GOT3 (cell line): ENCODE measurements around the gene PPP2R2C.

ENCODE experiments used
- DNase-seq: peaks from one replicate; lab custom pipeline; 2025; ENCODE audit warnings: mixed read lengths; lab: John Stamatoyannopoulos, UW

The PPP2R2C gene

GRCh38 chr4:6469144-6469543 is 3.3 kb downstream of the PPP2R2C start:
- no peak for DNase-seq

DNA sequence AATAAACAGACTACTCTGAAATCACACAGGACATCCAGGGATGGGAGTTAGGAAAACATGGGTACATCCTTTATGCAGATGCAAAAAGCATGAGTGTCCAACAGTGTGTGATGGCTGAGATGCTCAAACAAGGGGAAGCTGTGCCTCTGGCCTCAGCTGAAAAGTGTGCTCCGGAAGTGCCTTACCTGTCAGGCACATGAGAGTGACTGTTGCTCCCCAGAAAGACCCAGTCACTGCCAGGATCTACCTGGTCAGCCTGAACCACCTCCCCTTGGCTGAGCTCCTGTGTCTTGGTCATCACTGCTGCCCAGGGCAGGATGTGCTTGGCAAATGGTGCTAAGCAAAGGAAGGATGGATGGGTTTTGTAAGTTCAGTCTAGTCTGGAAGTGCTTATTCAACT is 4.0 kb downstream of the PPP2R2C start:
- DNase-seq: no peak

- no peak for DNase-seq
Observed at GRCh38 chr4:6467600-6467999, 4.8 kb downstream of the PPP2R2C start.

DNA sequence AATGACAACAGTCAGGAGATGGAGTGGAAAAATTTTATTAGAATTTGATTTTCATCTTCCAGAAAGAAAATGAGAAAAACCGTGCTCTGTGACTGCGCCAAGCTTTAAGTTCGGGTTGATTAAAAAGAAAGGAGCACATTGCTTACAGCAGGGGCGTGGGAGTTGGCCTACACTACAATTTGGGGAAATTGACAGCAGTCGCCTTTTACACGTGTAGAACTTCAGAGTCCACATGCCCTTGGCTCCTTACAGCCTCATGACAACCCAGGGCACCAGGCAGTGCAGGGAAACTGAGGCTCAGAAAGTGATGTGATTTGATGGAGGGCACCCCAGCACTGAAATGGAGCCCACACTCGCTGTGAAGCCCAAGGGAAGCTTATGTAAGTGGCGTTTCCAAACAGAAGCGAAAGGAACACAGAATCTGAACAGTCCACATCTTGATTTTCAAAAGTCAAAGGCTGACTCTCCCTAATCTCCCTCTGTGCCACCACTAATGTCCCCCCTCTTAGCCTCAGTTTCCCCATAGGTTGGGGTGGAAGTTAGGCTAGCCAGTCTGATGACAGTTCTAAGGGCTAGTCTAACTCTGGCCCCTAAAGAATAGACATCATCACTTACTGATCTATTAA is 5.5 kb downstream of the PPP2R2C start:
- no peak for DNase-seq

GRCh38 chr4:6465955-6466354 is 6.5 kb downstream of the PPP2R2C start:
- DNase-seq: no peak

- no peak for DNase-seq
Observed at GRCh38 chr4:6464842-6465588, 7.4 kb downstream of the PPP2R2C start.

- DNase-seq: no peak
Observed at GRCh38 chr4:6463311-6464289, 8.8 kb downstream of the PPP2R2C start.

- DNase-seq: no peak
Observed at GRCh38 chr4:6461301-6462165, 10.9 kb downstream of the PPP2R2C start.

DNA sequence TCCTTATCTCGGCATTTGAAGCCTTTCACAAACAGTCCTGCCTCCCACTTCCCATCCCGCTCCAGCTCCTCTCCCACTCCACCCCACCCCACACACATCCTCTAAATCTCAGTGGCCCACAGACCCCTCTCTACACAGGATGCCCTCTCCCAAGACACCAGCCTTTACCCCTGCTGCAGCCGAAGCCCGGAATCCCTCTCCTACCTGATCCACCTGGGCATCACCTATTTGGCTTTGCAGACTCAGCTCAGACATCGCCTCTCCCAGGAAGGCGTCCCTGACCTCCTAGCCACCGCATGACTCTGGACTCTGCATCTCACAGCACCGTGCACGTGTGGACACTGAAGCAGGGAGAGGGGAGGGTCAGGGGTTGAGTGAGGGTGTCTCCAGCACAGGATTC is 11.5 kb downstream of the PPP2R2C start:
- DNase-seq: no peak

DNA sequence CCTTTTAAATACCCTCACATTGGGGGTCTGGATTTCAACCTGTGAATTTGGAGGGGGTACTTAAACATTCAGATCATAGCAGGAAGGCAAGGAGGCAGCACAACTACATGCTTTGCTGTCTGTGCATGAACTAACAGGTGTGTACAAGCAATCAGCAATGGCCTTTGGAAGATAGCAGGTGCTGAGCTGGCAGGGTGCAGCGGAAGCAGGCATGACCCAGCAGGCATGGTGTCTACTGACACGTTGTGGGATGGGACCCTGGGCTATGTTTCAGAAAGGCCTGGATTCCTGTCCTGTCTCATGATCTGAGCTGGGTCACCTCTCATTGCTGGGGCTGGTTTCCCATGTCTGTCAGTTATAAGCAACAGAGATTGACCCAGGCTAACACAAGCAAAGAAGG is 13.9 kb downstream of the PPP2R2C start:
- DNase-seq: no peak

- DNase-seq: no peak
Observed at GRCh38 chr4:6456450-6456849, 16.0 kb downstream of the PPP2R2C start.

GRCh38 chr4:6454112-6454910 is 18.1 kb downstream of the PPP2R2C start:
- DNase-seq: no peak

DNA sequence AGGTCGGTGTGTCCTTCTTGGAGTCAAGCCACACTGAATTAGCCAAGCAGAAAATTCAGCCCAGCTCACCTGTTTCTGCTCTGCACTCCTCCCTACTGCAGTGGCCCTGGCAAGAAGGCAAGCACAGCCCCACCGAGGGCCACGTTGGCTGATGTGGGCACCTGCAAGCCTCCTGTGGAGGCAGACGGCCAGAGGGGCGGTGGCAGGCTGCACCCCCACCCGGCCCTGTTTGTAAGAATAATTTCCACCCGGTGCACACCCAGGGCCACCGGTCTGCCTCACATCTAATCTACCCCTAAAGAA is 18.8 kb downstream of the PPP2R2C start:
- DNase-seq: no peak

DNA sequence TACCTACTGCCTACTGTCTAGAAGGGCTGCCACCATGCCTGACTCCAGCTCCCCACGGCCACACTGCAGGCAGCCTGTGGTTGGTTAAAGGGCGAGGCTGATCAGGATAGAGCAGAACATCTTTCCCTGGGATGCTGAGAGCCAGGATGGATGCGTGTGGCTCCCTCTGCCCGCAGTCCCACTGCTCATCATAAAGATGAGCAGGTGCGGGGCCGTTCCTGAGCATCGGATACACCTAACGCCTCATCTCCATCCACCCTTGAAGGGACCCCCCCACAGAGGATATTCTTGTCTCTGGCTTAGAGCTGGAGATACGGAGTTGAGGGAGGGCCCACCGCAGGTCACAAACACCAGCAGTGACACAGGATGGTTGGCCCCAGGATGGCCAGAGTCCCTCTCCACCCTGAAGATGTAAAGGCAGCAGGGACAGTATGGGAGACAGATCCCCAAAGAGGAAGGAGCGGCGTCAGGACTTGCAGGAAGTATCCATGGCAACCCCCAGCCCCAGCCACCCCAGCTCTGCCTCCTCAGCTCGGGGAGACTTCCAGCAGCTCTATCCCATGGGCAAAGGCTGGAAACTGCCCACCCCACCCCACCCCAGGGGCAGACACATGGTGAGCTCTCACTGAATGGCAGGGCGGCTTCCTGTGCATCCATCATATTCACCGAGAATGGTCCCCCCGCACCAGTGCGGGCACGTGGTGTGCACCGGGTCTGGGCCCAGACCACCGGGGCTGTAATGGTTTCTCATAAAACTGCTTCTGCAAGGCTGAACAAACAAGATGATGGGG is 19.3 kb downstream of the PPP2R2C start:
- DNase-seq: no peak

GRCh38 chr4:6452116-6452896 is 20.1 kb downstream of the PPP2R2C start:
- DNase-seq: no peak

- DNase-seq: no peak
Observed at GRCh38 chr4:6451309-6451708, 21.1 kb downstream of the PPP2R2C start.

GRCh38 chr4:6450709-6451108 is 21.7 kb downstream of the PPP2R2C start:
- DNase-seq: no peak

- no peak for DNase-seq
Observed at GRCh38 chr4:6449746-6450369, 22.6 kb downstream of the PPP2R2C start.

GRCh38 chr4:6449335-6449734 is 23.1 kb downstream of the PPP2R2C start:
- no peak for DNase-seq
